Vagina (tissue), 2 donors: ENCODE measurements around the gene EIF4G1.

Experiments used
- CTCF ChIP-seq, 3 experiments: fragments of 450-650 bp in 2 of 3; fragments of 200-600 bp in 1 of 3; sonication (generic) in 1 of 3; IDR thresholded peaks; one replicate each; pipeline ENCODE4 v1.5.1; 2017 to 2019; ENCODE audit warnings: antibody characterized with exemption in 3 of 3, mild to moderate bottlenecking in 2 of 3, moderate library complexity in 2 of 3
- POLR2A ChIP-seq, 2 donors: fragments of 450-650 bp; IDR thresholded peaks; one replicate each; pipeline ENCODE4 v1.6.1; 2017; ENCODE audit warnings: antibody characterized with exemption in 2 of 2, mild to moderate bottlenecking in 2 of 2, moderate library complexity in 2 of 2
- POLR2AphosphoS5 ChIP-seq, 2 donors: sonication (generic); formaldehyde crosslinking; IDR thresholded peaks; one replicate each; pipeline ENCODE4 v1.9.0; 2017; ENCODE audit warnings: antibody characterized with exemption in 2 of 2, mild to moderate bottlenecking in 2 of 2, low read depth in 1 of 2; ENCODE audit not compliant: insufficient read depth in 1 of 2

DNA sequence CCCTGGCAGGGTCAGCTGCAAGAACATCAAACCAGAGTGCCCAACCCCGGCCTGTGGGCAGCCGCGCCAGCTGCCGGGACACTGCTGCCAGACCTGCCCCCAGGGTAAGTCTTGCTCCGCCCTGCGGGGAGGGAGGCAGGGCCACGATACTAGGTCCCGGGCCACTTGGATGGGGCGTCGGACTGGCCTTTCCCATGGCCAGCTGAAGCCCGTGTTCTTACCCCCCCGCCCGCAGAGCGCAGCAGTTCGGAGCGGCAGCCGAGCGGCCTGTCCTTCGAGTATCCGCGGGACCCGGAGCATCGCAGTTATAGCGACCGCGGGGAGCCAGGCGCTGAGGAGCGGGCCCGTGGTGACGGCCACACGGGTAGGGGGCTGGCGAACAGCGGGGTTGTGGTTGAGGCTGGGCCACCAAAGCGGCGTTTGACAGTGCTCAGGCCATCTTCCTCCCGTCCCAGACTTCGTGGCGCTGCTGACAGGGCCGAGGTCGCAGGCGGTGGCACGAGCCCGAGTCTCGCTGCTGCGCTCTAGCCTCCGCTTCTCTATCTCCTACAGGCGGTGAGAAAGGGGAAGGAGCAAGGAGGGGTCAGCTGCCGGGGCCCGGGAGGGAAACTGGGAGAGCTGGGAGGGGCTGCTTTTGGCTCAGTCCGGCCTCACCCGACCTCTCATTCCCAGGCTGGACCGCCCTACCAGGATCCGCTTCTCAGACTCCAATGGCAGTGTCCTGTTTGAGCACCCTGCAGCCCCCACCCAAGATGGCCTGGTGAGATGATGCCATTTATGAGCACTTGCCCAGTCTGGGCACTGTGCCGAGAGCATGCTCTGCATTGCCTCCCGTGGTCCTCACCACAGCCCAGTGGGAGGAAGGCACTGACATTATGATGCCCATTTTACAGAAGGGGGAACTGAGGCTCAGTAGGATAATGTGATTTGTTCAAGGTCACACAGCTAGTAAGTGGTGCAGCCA lies 67.1 kb downstream of the EIF4G1 start:
- TF ChIP-seq CTCF (IDR thresholded peaks at IDR 0.05) (no peak), POLR2AphosphoS5 (IDR thresholded peaks at IDR 0.05; ENCODE audit: insufficient read depth in 1 of 2, low read depth in 1 of 2) (peak in 1 of 2 donors; percentile 44), POLR2A (IDR thresholded peaks at IDR 0.05) (no peak)
